ENCODE measurements around the gene COL6A1. TPM values are rescaled to one million over a fixed set of nuclear protein-coding genes. Genes with fewer than 3 reads are reported as not detected.

The COL6A1 gene
- total RNA-seq, 1 donor from 2014 or later = 148 TPM

DNA sequence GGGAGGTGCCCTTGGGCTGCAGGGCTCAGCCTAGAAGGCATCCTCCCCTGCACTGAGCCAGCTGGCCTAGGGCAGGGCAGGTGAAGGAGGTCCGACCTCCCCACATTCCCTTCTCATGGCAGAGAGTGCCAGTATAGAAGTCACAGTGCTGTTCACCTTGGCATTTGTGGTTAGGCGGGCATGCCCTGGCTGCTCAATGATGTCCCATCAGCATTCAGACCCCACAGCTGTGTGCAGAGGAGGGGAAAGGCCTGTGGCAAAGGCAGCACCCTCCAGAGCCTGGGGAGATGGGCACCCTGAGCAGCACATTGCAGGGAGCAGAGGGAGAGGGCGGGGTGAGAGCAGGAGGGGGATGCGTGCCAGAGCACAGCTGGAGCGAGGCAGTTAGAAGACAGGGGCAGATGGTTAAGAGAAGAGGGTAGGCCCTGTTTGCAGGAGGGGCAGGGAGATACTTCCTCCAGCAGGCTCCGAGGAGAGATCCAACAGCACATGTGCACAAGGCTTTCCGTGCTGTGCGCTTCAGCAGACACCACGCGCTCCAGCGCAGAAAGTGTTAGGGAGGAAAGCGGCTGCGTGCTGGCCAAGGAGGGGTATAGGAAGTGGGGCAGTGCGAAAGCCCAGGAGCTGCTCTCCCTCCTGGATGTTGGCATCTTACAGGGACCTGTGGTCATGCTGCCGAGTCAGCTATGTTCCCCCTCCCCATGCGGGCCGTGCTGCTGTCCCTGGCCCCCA lies 43.7 kb upstream of the COL6A1 start:
- Histone ChIP-seq H3K27me3 (ENCODE audit: low read depth) (peaks cover 3% of the 10 kb centered on the region), H3K36me3 (no peaks in the 10 kb centered on the region), H3K9me3 (no peaks in the 10 kb centered on the region), H3K4me1 (no peaks in the 10 kb centered on the region), H3K27ac (no peak overlapping the region), H3K4me3 (no peak overlapping the region)
- DNase-seq (no peak), ATAC-seq (no peak)
- TF ChIP-seq, protein P1, sequence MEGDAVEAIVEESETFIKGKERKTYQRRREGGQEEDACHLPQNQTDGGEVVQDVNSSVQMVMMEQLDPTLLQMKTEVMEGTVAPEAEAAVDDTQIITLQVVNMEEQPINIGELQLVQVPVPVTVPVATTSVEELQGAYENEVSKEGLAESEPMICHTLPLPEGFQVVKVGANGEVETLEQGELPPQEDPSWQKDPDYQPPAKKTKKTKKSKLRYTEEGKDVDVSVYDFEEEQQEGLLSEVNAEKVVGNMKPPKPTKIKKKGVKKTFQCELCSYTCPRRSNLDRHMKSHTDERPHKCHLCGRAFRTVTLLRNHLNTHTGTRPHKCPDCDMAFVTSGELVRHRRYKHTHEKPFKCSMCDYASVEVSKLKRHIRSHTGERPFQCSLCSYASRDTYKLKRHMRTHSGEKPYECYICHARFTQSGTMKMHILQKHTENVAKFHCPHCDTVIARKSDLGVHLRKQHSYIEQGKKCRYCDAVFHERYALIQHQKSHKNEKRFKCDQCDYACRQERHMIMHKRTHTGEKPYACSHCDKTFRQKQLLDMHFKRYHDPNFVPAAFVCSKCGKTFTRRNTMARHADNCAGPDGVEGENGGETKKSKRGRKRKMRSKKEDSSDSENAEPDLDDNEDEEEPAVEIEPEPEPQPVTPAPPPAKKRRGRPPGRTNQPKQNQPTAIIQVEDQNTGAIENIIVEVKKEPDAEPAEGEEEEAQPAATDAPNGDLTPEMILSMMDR (IDR thresholded peaks at IDR 0.05) = no peak
- intact Hi-C loops (cut with DNase I) = no loop called here

- Histone ChIP-seq H3K27me3 (ENCODE audit: low read depth) (peaks cover 3% of the 10 kb centered on the region), H3K9me3 (no peaks in the 10 kb centered on the region), H3K4me3 (no peak overlapping the region), H3K4me1 (no peaks in the 10 kb centered on the region), H3K27ac (no peak overlapping the region), H3K36me3 (no peaks in the 10 kb centered on the region)
- no peak for DNase-seq
- TF ChIP-seq, protein P1 (IDR thresholded peaks at IDR 0.05) = no peak
- ATAC-seq = no peak
- intact Hi-C loops (cut with DNase I) = no loop called here
Measured at GRCh38 chr21:45938453-45938755, 43.2 kb upstream of the COL6A1 start.

GRCh38 chr21:45938811-45939520 lies 42.6 kb upstream of the COL6A1 start:
- DNase-seq = no peak
- intact Hi-C loops (cut with DNase I) = no loop called here
- ATAC-seq = no peak
- Histone ChIP-seq H3K27me3 (ENCODE audit: low read depth) (peaks cover 3% of the 10 kb centered on the region), H3K27ac (no peak overlapping the region), H3K4me3 (no peak overlapping the region), H3K9me3 (no peaks in the 10 kb centered on the region), H3K36me3 (no peaks in the 10 kb centered on the region), H3K4me1 (no peaks in the 10 kb centered on the region)
- TF ChIP-seq, protein P1 (IDR thresholded peaks at IDR 0.05) = no peak

DNA sequence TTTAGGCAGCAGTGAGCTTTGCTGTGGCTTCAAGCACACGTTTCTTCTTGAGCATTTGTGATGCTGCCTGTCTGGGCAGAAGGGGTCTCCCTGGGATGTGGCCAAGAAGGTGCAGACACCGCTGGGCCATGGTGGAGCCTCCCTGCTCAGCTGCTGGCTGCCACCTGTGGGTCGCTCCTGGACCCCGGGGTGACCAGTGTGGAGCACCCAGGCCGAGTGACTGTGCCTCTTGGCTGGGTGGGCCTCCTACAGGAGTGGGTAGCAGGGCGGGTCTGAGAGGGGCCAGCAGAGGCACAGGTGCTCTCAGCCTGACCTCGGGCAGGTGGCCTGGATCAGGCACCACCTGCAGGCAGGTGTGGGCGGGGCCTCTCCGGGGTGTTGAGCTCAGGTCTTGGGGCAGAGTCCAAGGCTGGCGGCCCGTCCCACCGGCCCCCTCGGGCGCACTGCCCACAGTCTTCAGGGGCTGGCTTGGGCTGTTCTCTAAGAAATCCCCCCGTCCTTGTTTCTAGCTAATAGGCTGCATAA lies 42.0 kb upstream of the COL6A1 start:
- intact Hi-C loops (cut with DNase I) = no loop called here
- Histone ChIP-seq H3K27ac (no peak overlapping the region), H3K4me1 (no peaks in the 10 kb centered on the region), H3K36me3 (no peaks in the 10 kb centered on the region), H3K9me3 (no peaks in the 10 kb centered on the region), H3K27me3 (ENCODE audit: low read depth) (peaks cover 3% of the 10 kb centered on the region), H3K4me3 (no peak overlapping the region)
- DNase-seq (no peak), ATAC-seq (no peak)
- TF ChIP-seq, protein P1 (IDR thresholded peaks at IDR 0.05) = no peak

GRCh38 chr21:45940091-45940490 lies 41.5 kb upstream of the COL6A1 start:
- H3K9me3 ChIP-seq = no peaks in the 10 kb centered on the region
- intact Hi-C loops (cut with DNase I) = no loop called here
- H3K4me3 ChIP-seq = no peak overlapping the region
- no peak overlapping the region for H3K27ac ChIP-seq
- DNase-seq = no peak
- no peak for ATAC-seq
- H3K36me3 ChIP-seq = no peaks in the 10 kb centered on the region
- no peaks in the 10 kb centered on the region for H3K4me1 ChIP-seq
- TF ChIP-seq, protein P1 (IDR thresholded peaks at IDR 0.05) = no peak
- peaks cover 3% of the 10 kb centered on the region for H3K27me3 ChIP-seq (ENCODE audit: low read depth)

Measured in lower lobe of right lung (tissue), 2 donors.